Cardiac muscle cell (in vitro differentiated cells and primary cell): ENCODE measurements around the gene VWA3B. TPM values are rescaled to one million over a fixed set of nuclear protein-coding genes. Genes with fewer than 3 reads are reported as not detected.

Source experiments
- DNase-seq, 2 donors: peaks; one replicate each; pipeline versions ENCODE4 v3.0.0 to v3.0.0-alpha.2; 2010 to 2017; ENCODE audit warnings: low read depth in 1 of 2, low spot score in 1 of 2
- H3K27ac ChIP-seq: fragments of 200-600 bp; sonication (generic); 2 replicates; pipeline ENCODE4 v1.5.1; 2016
- H3K27me3 ChIP-seq: fragments of 200-600 bp; sonication (generic); 2 replicates; pipeline ENCODE4 v1.6.0; 2016; ENCODE audit warnings: control low read depth
- H3K36me3 ChIP-seq: fragments of 200-600 bp; sonication (generic); 2 replicates; pipeline ENCODE4 v1.5.1; 2016; ENCODE audit warnings: control low read depth
- H3K4me1 ChIP-seq: fragments of 200-600 bp; sonication (generic); 2 replicates; pipeline ENCODE4 v1.8.1; 2017; ENCODE audit warnings: low read depth, mild to moderate bottlenecking, mixed run types
- H3K4me3 ChIP-seq: fragments of 200-600 bp; sonication (generic); 2 replicates; pipeline ENCODE4 v1.5.1; 2016; ENCODE audit warnings: mild to moderate bottlenecking
- H3K9me3 ChIP-seq: fragments of 200-600 bp; sonication (generic); 2 replicates; pipeline ENCODE4 v1.5.1; 2017; ENCODE audit warnings: low read depth, mild to moderate bottlenecking, control low read depth
- CTCF ChIP-seq: IDR thresholded peaks from 2 replicates; pipeline ENCODE4 v1.5.1; 2012; ENCODE audit warnings: low read depth, mild to moderate bottlenecking, low read length
- polyA plus RNA-seq: library from polyadenylated mRNA; unstranded; fragments of >200 nt; fragmentation: Nextera tagmentation; extraction: Ambion mirVana; gene quantifications from 2 replicates; pipeline ENCODE4 v1.2.1, GENCODE V29; 2016
- total RNA-seq: library from RNA; depleted of rRNA; stranded (reverse); fragments of >200 nt; gene quantifications from 2 replicates; pipeline ENCODE4 v1.2.3, GENCODE V29; 2016

Gene VWA3B
- total and polyA plus RNA-seq, 2 experiments from 2014 or later, result 0.09 TPM; not detected in 1

- Histone ChIP-seq H3K4me1 (no peaks in the 10 kb centered on the region), H3K9me3 (no peaks in the 10 kb centered on the region), H3K36me3 (no peaks in the 10 kb centered on the region), H3K27me3 (no peaks in the 10 kb centered on the region), H3K4me3 (no peak overlapping the region), H3K27ac (no peak overlapping the region)
- no peak for DNase-seq
- no peak for TF ChIP-seq CTCF
These were observed 129.6 kb downstream of the VWA3B start for GRCh38 chr2:98216616-98217015.

GRCh38 chr2:98219152-98219551, 132.2 kb downstream of the VWA3B start:
- H3K27me3 ChIP-seq, result no peaks in the 10 kb centered on the region
- H3K27ac ChIP-seq, result no peak overlapping the region
- TF ChIP-seq CTCF, result no peak
- no peak for DNase-seq
- H3K36me3 ChIP-seq, result no peaks in the 10 kb centered on the region
- no peaks in the 10 kb centered on the region for H3K4me1 ChIP-seq
- H3K9me3 ChIP-seq, result no peaks in the 10 kb centered on the region
- H3K4me3 ChIP-seq, result no peak overlapping the region

- no peaks in the 10 kb centered on the region for H3K27me3 ChIP-seq
- H3K9me3 ChIP-seq, result no peaks in the 10 kb centered on the region
- TF ChIP-seq CTCF, result no peak
- H3K4me1 ChIP-seq, result no peaks in the 10 kb centered on the region
- no peak overlapping the region for H3K27ac ChIP-seq
- no peak for DNase-seq
- H3K36me3 ChIP-seq, result no peaks in the 10 kb centered on the region
- H3K4me3 ChIP-seq, result no peak overlapping the region
These were observed 147.0 kb downstream of the VWA3B start for GRCh38 chr2:98233941-98234340.

- H3K4me1 ChIP-seq, result no peaks in the 10 kb centered on the region
- no peaks in the 10 kb centered on the region for H3K36me3 ChIP-seq
- H3K27me3 ChIP-seq, result no peaks in the 10 kb centered on the region
- TF ChIP-seq CTCF, result no peak
- no peak overlapping the region for H3K4me3 ChIP-seq
- DNase-seq, result peak in 1 of 2 donors; percentile 5
- no peaks in the 10 kb centered on the region for H3K9me3 ChIP-seq
- H3K27ac ChIP-seq, result no peak overlapping the region
These were observed 147.8 kb downstream of the VWA3B start for GRCh38 chr2:98234776-98235175.

- no peaks in the 10 kb centered on the region for H3K27me3 ChIP-seq
- no peak overlapping the region for H3K4me3 ChIP-seq
- no peak for TF ChIP-seq CTCF
- H3K4me1 ChIP-seq, result no peaks in the 10 kb centered on the region
- DNase-seq, result no peak
- H3K27ac ChIP-seq, result no peak overlapping the region
- no peaks in the 10 kb centered on the region for H3K9me3 ChIP-seq
- H3K36me3 ChIP-seq, result no peaks in the 10 kb centered on the region
These were observed 150.0 kb downstream of the VWA3B start for GRCh38 chr2:98236935-98237334.
